ENCODE results near the gene CARMIL3.
"Not testable (repeated sequence)": the region's sequence is repeated elsewhere in the genome, so short reads cannot be mapped to it uniquely, and the experiment has no call there.

CARMIL3 gene

DNA sequence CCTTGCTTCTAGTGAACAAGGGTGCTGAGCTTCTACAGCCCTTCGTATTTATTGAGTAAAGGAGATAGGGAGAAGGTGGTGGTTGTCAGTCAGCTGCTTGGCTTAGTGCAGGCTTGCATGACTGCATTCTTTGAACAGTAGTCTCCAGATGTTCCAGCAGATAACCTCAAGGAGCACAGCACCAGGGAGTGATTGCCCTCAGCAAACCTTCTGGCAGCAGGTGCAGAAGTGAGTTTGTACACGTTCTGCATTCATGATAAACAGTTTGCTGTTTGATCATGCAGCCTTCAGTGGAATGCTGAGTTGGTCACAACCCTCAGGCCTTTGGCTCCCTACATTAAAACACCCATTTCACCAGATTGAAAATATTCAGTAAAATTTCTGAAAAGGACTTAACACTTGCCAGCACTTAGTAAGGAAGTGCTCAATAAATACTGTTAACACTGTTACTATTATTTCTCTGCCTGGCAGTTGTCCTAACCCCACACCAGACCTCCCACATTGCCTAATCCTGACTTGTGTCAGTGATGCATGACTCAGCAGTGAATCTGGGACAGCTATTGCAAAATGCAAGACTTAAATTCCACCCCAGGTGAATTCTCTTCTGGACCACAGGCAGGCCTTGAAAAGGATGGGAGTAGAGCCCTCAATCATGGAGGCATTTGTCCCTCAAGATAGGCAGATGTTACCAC, 18.9 kb upstream of the CARMIL3 start:
- TF ChIP-seq, protein P1, sequence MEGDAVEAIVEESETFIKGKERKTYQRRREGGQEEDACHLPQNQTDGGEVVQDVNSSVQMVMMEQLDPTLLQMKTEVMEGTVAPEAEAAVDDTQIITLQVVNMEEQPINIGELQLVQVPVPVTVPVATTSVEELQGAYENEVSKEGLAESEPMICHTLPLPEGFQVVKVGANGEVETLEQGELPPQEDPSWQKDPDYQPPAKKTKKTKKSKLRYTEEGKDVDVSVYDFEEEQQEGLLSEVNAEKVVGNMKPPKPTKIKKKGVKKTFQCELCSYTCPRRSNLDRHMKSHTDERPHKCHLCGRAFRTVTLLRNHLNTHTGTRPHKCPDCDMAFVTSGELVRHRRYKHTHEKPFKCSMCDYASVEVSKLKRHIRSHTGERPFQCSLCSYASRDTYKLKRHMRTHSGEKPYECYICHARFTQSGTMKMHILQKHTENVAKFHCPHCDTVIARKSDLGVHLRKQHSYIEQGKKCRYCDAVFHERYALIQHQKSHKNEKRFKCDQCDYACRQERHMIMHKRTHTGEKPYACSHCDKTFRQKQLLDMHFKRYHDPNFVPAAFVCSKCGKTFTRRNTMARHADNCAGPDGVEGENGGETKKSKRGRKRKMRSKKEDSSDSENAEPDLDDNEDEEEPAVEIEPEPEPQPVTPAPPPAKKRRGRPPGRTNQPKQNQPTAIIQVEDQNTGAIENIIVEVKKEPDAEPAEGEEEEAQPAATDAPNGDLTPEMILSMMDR (IDR thresholded peaks at IDR 0.05; ENCODE audit: low read depth, low read length): no peak
- DNase-seq (ENCODE audit: extremely low read depth, low read depth): peak; percentile 12

DNA sequence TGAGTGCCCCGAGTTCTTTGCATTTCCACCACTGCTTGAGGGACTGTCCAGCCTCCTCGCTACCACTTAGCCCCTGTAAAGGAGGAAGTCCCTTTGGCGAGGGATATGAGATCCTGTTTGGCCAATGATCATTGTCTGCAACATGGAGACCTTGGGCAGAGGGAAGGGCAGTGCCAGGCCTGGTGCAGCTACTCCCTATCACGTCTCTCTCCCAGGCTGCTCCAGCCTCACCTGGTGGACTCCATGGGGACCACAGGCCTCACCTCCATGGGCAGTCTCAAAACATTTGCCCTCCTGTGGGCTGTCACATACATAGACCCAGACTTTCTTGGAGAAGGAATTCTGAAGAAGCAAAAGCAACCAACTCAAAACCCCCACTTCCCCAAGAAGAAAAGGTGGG, 16.0 kb upstream of the CARMIL3 start:
- DNase-seq (ENCODE audit: extremely low read depth, low read depth): not testable (repeated sequence)

DNA sequence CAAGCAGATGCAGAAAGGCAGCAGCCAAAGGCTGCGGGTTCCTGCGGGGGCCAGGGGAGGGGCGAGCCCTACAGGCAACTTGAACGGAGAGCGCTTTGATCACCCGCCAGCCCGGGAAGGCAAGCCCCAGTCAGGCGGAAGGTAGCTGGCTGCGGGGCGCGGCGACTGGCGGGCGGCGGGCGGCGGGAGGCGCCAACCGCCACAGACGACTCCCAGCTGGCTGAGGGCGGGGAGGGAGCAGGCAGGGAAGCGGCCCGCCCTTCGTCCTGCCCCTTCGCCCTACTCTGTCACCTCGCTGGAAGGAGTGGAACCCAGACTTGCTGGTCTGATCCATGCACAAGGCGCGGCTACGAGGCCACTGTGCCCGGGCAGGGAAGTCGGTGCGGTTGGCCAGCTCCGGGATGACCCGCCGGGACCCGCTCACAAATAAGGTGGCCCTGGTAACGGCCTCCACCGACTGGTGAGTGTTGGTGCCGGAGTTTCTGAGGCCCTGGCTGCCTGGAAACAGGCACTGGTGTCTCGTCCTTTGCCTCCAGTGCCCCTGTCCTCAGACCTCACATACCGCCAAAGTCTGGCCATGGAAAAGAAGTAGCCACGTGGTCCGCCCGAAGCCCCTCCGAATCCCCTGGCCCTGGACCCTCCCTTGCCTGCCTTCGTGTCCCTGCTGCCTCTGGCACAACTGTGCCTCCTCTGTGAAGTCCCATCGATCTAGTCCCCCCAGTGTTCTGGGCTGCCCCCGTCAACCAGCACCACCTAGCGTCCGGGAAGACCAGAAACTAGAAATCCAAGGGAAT, 15.4 kb upstream of the CARMIL3 start:
- TF ChIP-seq, protein P1 (IDR thresholded peaks at IDR 0.05; ENCODE audit: low read depth, low read length): peak; percentile 89
- no peak for DNase-seq (ENCODE audit: extremely low read depth, low read depth)

DNA sequence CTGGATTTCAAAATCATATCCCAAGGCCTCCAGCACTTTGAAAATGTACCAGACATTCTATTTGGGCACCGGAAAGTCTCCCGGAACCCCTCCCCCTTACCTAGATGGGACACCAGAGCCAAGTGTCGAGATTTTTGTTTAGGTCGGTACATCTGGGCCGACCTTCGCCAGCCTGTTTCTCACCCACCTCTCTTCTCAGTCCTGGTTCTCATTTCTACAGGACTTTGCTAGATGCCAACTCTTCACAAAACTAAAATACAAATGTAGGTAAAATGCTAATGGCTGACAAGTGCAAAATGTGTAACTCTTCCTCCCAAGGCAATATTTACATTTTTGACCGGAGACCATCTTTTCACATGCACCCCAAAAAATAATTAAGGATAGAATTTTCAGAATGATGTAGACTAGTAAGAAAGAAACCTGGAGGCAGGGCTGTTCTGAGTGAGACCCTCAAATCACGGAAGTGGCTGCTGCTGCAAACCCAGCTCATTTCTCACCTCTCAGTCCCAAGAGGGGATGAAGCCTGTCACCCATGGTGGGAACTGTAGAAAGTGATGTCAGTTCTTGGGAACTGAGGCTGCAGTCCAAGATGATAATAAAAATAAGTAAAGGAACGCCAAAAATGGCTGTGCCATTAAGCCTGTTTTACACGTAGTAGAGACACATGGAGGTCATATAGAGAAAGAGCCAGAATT, 14.7 kb upstream of the CARMIL3 start:
- DNase-seq (ENCODE audit: extremely low read depth, low read depth): not testable (repeated sequence)

DNA sequence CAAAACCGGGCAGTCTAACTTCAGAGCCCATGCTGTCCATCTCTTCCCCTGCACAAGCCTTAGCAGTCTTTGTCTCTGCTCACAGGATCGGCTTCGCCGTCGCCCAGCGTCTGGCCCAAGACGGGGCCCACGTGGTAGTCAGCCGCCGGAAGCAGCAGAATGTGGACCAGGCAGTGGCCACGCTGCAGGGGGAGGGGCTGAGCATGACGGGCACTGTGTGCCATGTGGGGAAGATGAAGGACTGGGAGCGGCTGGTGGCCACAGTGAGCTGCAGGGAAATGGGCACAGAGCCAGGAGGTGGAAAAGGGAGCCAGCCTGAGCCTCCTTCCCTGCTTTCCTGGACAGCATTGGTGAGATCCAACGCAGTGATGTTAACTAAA, 14.2 kb upstream of the CARMIL3 start:
- no peak for DNase-seq (ENCODE audit: extremely low read depth, low read depth)
- TF ChIP-seq, protein P1 (IDR thresholded peaks at IDR 0.05; ENCODE audit: low read depth, low read length): no peak

DNA sequence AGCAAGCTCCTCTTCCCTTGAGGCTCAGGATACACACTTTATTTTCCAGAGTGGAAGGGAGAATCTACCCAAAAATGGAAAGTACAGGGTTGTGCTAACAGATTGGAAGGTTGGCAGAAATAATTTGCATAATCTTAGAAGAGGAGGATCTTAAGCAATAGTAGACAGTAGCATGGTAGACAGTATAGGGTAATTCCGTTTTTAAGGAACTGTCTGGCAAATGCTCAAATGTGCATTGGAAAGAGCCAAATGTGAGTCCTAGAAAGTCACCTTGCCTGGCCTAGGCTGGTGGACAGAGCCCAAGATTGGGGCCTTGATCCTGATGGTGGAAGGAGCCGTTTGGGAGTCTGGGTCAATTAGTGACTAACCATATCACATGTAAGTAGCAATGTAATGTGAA, 13.1 kb upstream of the CARMIL3 start:
- DNase-seq (ENCODE audit: extremely low read depth, low read depth): no peak
- TF ChIP-seq, protein P1 (IDR thresholded peaks at IDR 0.05; ENCODE audit: low read depth, low read length): no peak

DNA sequence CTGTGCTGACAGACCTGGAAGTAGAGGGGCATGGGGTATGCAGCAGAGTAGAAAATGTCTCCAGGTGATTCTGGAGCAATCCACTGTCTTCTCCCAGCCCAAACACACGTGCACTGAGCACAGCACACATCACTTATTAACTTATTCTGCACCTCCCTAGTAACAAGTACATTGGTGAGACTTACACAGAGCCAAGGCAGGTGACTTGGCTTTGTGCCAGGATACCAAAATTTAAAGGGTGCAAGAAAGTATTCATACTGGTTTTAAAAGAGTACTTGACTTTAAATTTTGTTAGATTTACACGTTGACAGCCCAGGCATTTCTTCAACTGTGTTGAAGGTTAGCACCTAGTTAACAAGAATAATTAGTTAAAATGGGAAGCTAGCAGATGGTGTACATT, 11.1 kb upstream of the CARMIL3 start:
- no peak for DNase-seq (ENCODE audit: extremely low read depth, low read depth)
- TF ChIP-seq, protein P1 (IDR thresholded peaks at IDR 0.05; ENCODE audit: low read depth, low read length): no peak

DNA sequence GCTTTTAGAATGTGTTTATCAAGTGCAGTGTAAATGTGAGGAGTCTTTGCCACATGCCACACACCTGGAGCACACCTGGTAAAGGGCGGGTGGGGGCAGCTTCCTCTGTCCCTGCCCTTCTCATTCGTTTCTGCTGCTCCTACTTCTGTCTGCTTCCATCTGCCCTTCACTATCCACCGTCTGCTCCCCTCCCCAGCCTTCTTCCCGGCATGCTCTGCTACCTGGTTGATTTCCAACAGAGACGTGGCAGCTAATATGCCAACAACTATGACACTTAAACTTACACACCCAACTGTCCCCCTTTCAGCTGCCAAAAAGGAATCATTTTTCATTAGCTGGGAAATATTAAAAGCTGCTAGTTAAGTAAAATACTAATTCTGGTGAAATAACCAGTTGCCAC, 9.1 kb upstream of the CARMIL3 start:
- TF ChIP-seq, protein P1 (IDR thresholded peaks at IDR 0.05; ENCODE audit: low read depth, low read length): no peak
- no peak for DNase-seq (ENCODE audit: extremely low read depth, low read depth)

DNA sequence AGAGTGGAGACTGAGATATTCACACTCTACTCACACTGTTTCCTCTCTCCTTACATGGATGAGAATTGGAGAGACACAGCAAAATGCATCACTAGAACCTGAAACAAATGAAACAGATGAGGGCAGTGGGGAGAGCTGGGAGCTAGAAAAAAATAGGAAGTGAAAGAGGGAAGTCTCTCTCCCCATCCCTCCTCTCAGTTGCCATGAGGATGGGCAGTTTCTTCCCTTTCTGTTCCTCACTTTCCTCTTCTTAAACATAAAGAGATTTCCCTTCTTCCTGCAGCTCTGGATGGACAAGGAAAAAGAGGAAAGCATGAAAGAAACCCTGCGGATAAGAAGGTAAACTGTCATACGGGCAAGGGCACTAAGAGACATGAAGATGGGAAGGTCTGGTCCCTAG, 2.8 kb upstream of the CARMIL3 start:
- not testable (repeated sequence) for DNase-seq (ENCODE audit: extremely low read depth, low read depth)

DNA sequence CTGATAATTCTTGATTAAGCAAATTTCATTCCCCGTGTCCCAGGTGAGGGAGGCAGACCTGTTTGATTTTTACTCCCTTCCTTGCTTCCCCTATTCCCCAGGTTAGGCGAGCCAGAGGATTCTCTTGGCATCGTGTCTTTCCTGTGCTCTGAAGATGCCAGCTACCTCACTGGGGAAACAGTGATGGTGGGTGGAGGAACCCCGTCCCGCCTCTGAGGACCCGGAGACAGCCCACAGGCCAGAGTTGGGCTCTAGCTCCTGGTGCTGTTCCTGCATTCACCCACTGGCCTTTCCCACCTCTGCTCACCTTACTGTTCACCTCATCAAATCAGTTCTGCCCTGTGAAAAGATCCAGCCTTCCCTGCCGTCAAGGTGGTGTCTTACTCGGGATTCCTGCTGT, 1.1 kb upstream of the CARMIL3 start:
- not testable (repeated sequence) for DNase-seq (ENCODE audit: extremely low read depth, low read depth)
